ENCODE results near the gene GNG4. TPM values are rescaled to one million over a fixed set of nuclear protein-coding genes. Genes with fewer than 3 reads are reported as not detected.

GNG4 gene
- total and polyA plus RNA-seq, 2 of the 4 experiments (the other 2 are of a cell fraction), result 0.18 to 0.29 TPM

GRCh38 chr1:235500971-235501540, 148.5 kb downstream of the GNG4 start:
- POLR2A ChIA-PET (ENCODE audit: unreplicated experiment), result no interaction called here
- dilution Hi-C loops (cut with HindIII; ENCODE audit: low sequenced_read_pairs, unreplicated experiment), result no loop called here
- peak; percentile 71 for DNase-seq

More at GRCh38 chr1:235500971-235501540, 148.5 kb downstream of the GNG4 start:
- no peak overlapping the region for H3K9ac ChIP-seq (ENCODE audit: low read depth, low read length)
- no peak overlapping the region for H3K4me3 ChIP-seq (ENCODE audit: insufficient read depth, low read depth, low read length)
- no peaks in the 10 kb centered on the region for H3K9me3 ChIP-seq (ENCODE audit: control insufficient read depth, insufficient read depth, low read length)
- CTCF ChIA-PET, result interaction anchor here (0.6 kb wide), 1 partner anchor 86 kb away, joined by 3 read pairs; no protein-coding TSS in a partner anchor
- no peak overlapping the region for H4K91ac ChIP-seq (ENCODE audit: insufficient read depth, low read depth, low read length)
- H4K8ac ChIP-seq (ENCODE audit: low read depth in 2 of 2, low read length in 2 of 2), result no peak overlapping the region
- H2BK120ac ChIP-seq (ENCODE audit: low read depth, low read length), result no peak overlapping the region
- no peak overlapping the region for H3K4me2 ChIP-seq (ENCODE audit: low read depth, low read length)
- no peak for ATAC-seq (ENCODE audit: low read depth)
- H2AK5ac ChIP-seq (ENCODE audit: low read depth, low read length), result 0 out of 2 replicates have a peak overlapping the region, but pooled peaks have one; percentile 11
- WGBS, 2 experiments (ENCODE audit: extremely low coverage in 2 of 2, insufficient read length in 1 of 2), result 74% methylated on average over 4 of the region's 5 CpGs; no CpG with 5 or more reads in 1 of the 2 experiments
- no peak overlapping the region for H3K23ac ChIP-seq (ENCODE audit: low read depth, low read length)
- H2BK15ac ChIP-seq (ENCODE audit: low read depth, low read length), result no peak overlapping the region
- H3K4ac ChIP-seq (ENCODE audit: low read depth, low read length), result no peak overlapping the region
- peaks cover 26% of the 10 kb centered on the region; the same call in 1 of the 2 replicates for H4K20me1 ChIP-seq (ENCODE audit: insufficient read depth, low read length)
- H3K14ac ChIP-seq (replicated peaks; ENCODE audit: low read depth, low read length), result no peak overlapping the region
- H2AK9ac ChIP-seq (replicated peaks; ENCODE audit: low read depth, low read length, poor library complexity), result no peak overlapping the region
- no peak for TF ChIP-seq MXI1 (IDR thresholded peaks at IDR 0.05; ENCODE audit: borderline replicate concordance, low read depth, low read length)
- TF ChIP-seq BHLHE40 (IDR thresholded peaks at IDR 0.05; ENCODE audit: low read depth, low read length), result no peak
- no peak for TF ChIP-seq CHD1 (IDR thresholded peaks at IDR 0.05; ENCODE audit: low read depth, low read length)
- no peak for TF ChIP-seq CTCF (conservative IDR thresholded peaks at IDR 0.05; ENCODE audit: low read depth, low read length)
- no peak for TF ChIP-seq NFE2L2 (IDR thresholded peaks at IDR 0.05; ENCODE audit: low read depth, low read length)
- peak; percentile 73 for TF ChIP-seq MAFK (IDR thresholded peaks at IDR 0.05; ENCODE audit: low read depth, low read length)
- no peak for TF ChIP-seq RAD21 (IDR thresholded peaks at IDR 0.05; ENCODE audit: low read length)
- no peaks in the 10 kb centered on the region; the same call in 1 of the 2 replicates for H3K9me1 ChIP-seq (ENCODE audit: insufficient read depth, low read length)
- in situ Hi-C loops (cut with MboI; ENCODE audit: low sequenced_read_pairs) (no loop called here), intact Hi-C loops (cut with micrococcal nuclease) (loop anchor here (5.0 kb wide), 1 partner anchor 249 kb away; no protein-coding TSS in a partner anchor)
- peaks cover 13 to 37% of the 10 kb centered on the region in 2 experiments; a peak in 3 of 4 replicates for H3K79me1 ChIP-seq (ENCODE audit: low read depth in 1 of 2, low read length in 2 of 2)
- H4K5ac ChIP-seq (ENCODE audit: low read depth, low read length), result no peak overlapping the region
- H3K36me3 ChIP-seq (ENCODE audit: control insufficient read depth, insufficient read depth, low read length), result no peaks in the 10 kb centered on the region
- H3K27ac ChIP-seq (ENCODE audit: insufficient read depth, low read length), result no peak overlapping the region
- no peak overlapping the region for H3K56ac ChIP-seq (ENCODE audit: extremely low read depth, insufficient read depth, low read length)
- no peak overlapping the region for H2BK5ac ChIP-seq (ENCODE audit: low read depth, low read length, poor library complexity, severe bottlenecking)
- H2BK20ac ChIP-seq (ENCODE audit: low read depth, low read length), result no peak overlapping the region
- no peaks in the 10 kb centered on the region for H3K27me3 ChIP-seq (ENCODE audit: control insufficient read depth, insufficient read depth, low read length)
- no peak overlapping the region for H2AFZ ChIP-seq (replicated peaks; ENCODE audit: low read length, poor library complexity)
- H3K18ac ChIP-seq (ENCODE audit: low read depth, low read length), result no peak overlapping the region
- BruUV-seq (replicated peaks), result no TSS peak
- peaks cover 2% of the 10 kb centered on the region; the same call in 1 of the 2 replicates for H3K4me1 ChIP-seq (ENCODE audit: control insufficient read depth, insufficient read depth, low read length)

Small RNA genes lying within 50 kb of the gene (microRNA-seq; reads per million reads assigned to microRNA genes)
- gene MTCO3P46 (ENCODE audit: insufficient read depth, insufficient read length), result not detected
- gene MTND4LP21 (ENCODE audit: insufficient read depth, insufficient read length), result not detected

Small RNA genes lying within 50 kb of the gene (small RNA-seq; reads per million reads assigned to genes)
- gene MTCO3P46, result 0 reads per million in 5 experiments
- 0 reads per million in 5 experiments for gene MTND4LP21

Other genes starting within 250 kb of the GNG4 start
- gene B3GALNT2, start 145.3 kb downstream of the GNG4 start, total RNA-seq (2012; rRNA removed), result 32.8 and 39.4 TPM in 2 replicates
- gene B3GALNT2, start 145.3 kb downstream of the GNG4 start, polyA plus RNA-seq (2012; rRNA removed), result 9.5 and 11.0 TPM in 2 replicates
- gene LYST, start 217.1 kb upstream of the GNG4 start, total RNA-seq (2012; rRNA removed), result 7.2 and 8.3 TPM in 2 replicates
- 2.2 TPM in 2 replicates for gene LYST, start 217.1 kb upstream of the GNG4 start, polyA plus RNA-seq (2012; rRNA removed)